Muscle of back (tissue), 11 donors: ENCODE measurements around the gene SIDT2. TPM values are rescaled to one million over a fixed set of nuclear protein-coding genes. Genes with fewer than 3 reads are reported as not detected.
A peak's percentile ranks its signal among the peaks of the same experiment; 100 is the strongest.

ENCODE experiments used
- DNase-seq, 3 donors: peaks; one replicate each; pipeline versions ENCODE4 v3.0.0 to v3.0.0-alpha.2; 2013
- polyA plus RNA-seq, 10 donors: library from polyadenylated mRNA; unstranded; fragments of 120-200 nt; gene quantifications; one replicate each; pipeline ENCODE4 v1.2.1, GENCODE V29; 2013; ENCODE audit not compliant: insufficient read length in 10 of 10

SIDT2 gene
- polyA plus RNA-seq, 10 donors = 23.0 to 42.5 (median 31.4) TPM

DNA sequence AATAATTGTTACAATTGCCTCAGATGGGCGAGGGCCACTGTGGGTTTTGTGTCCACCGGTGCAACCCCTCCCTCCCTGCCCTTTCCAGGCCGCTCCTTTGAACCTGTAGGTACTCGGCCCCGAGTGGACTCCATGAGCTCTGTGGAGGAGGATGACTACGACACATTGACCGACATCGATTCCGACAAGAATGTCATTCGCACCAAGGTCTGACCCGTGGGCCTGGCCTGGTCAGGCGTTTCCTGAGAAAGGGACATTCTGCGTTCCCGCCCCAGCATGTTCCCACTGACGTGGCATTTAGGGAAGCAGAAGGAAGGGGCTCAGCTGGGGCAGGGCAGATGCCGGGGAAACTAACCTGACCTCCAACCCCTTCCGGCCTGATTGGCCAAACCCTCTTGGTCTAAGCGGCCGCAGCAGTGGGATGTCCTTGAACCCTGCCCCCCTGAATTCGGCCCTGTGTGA is 10.1 kb downstream of the SIDT2 start:
- no peak for DNase-seq

GRCh38 chr11:117189191-117189940 is 10.8 kb downstream of the SIDT2 start:
- no peak for DNase-seq

GRCh38 chr11:117189941-117190544 is 11.5 kb downstream of the SIDT2 start:
- DNase-seq = no peak

GRCh38 chr11:117191680-117192400 is 13.3 kb downstream of the SIDT2 start:
- no peak for DNase-seq

DNA sequence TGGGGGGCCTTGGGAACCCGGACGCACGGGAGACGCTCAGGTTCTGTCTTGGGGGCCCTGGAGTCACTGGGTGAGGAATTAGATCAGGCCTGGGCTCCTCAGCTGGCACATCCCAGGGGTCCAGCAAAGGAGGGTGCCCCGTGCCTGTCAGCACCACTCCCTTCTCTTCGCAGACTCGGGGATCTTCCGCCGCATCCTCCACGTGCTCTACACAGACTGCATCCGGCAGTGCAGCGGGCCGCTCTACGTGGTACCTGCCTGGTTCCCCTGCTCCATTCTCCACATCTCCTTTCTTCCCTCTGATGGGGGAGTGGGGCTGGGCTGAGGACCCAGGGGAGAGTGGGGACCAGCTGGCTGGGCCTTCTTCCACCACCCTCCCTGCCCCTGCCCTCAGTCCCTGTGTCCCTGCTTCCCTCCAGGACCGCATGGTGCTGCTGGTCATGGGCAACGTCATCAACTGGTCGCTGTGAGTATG is 13.9 kb downstream of the SIDT2 start:
- DNase-seq = no peak

DNA sequence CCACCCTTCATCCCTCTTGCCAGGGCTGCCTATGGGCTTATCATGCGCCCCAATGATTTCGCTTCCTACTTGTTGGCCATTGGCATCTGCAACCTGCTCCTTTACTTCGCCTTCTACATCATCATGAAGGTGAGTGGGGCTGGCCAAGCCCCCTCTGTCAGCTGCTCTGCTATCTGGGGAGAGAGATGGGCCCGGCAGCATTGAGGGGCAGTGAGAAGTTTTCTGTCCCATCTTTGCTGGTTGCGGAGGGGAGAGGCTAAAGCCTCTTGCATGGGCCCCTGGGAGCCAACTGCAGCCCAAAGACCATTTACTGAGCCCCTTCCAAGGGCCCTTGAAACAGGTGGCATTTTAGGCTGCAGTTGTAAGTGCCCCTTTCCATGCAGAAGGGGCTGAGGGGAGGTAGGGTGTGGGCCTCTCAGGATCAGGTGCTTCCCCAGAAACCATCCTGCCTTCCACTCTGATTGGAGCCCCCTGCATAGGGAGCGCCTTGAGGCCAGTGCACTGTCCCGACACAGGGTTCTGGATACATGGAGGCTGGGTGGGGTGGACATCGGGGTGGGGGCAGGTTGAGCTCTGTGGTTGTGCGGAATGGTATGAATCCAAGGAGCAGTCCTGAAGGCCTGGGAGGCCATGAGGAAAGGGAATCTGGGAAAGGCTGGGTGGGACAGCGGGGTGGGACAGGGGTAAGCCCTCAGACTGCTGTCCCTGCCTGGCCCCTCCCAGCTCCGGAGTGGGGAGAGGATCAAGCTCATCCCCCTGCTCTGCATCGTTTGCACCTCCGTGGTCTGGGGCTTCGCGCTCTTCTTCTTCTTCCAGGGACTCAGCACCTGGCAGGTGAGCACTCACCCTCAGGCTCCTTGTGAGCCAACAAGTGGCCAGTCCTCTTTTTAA is 14.8 kb downstream of the SIDT2 start:
- no peak for DNase-seq

DNA sequence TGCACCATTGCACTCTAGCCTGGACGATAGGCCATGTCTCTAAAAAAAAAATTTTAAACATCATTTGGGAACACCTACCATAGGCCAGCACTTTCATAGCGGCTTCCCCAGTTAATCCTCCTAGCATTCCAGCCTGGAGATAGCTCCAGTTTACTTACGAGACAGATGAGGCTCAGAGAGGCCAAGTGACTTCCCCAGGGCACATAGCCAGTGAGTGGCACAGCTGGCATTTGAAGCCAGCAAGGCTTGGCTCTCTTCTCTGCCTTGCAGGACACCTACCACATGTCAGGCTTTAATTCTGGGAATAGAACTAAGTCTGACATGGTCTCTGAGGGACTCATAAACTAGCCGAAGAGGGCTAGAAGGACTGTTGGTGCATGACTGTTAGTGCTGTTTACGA is 15.7 kb downstream of the SIDT2 start:
- DNase-seq = no peak

DNA sequence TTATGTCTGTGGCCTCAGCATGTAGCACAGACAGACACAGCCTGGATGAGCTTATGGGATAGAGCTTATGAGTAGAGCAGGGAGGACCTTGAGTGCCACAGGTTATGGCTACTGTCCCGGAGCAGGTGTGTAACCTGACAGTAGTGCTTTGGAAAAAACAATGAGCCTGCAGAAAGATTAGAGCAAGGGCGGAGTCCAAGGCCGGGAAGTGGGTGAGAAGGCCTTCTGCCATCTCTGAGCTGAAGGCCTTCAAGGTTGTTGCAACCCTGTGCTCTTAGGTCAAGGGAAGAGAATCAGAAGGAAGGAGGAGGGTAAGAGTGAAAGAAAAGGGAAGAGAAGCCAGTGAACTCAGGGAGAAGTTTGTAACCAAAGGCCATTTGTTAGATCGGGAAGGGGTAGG is 16.7 kb downstream of the SIDT2 start:
- DNase-seq = no peak

DNA sequence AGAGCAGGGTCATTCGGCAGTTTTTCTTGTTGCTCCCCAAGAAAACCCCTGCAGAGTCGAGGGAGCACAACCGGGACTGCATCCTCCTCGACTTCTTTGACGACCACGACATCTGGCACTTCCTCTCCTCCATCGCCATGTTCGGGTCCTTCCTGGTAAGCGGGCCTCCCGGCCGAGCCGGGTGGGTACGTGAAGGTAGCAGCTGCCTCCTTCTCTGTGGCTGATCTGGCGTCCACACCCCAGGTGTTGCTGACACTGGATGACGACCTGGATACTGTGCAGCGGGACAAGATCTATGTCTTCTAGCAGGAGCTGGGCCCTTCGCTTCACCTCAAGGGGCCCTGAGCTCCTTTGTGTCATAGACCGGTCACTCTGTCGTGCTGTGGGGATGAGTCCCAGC is 17.2 kb downstream of the SIDT2 start:
- no peak for DNase-seq

DNA sequence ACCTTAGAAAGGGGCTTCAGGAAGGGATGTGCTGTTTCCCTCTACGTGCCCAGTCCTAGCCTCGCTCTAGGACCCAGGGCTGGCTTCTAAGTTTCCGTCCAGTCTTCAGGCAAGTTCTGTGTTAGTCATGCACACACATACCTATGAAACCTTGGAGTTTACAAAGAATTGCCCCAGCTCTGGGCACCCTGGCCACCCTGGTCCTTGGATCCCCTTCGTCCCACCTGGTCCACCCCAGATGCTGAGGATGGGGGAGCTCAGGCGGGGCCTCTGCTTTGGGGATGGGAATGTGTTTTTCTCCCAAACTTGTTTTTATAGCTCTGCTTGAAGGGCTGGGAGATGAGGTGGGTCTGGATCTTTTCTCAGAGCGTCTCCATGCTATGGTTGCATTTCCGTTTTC is 18.5 kb downstream of the SIDT2 start:
- no peak for DNase-seq

DNA sequence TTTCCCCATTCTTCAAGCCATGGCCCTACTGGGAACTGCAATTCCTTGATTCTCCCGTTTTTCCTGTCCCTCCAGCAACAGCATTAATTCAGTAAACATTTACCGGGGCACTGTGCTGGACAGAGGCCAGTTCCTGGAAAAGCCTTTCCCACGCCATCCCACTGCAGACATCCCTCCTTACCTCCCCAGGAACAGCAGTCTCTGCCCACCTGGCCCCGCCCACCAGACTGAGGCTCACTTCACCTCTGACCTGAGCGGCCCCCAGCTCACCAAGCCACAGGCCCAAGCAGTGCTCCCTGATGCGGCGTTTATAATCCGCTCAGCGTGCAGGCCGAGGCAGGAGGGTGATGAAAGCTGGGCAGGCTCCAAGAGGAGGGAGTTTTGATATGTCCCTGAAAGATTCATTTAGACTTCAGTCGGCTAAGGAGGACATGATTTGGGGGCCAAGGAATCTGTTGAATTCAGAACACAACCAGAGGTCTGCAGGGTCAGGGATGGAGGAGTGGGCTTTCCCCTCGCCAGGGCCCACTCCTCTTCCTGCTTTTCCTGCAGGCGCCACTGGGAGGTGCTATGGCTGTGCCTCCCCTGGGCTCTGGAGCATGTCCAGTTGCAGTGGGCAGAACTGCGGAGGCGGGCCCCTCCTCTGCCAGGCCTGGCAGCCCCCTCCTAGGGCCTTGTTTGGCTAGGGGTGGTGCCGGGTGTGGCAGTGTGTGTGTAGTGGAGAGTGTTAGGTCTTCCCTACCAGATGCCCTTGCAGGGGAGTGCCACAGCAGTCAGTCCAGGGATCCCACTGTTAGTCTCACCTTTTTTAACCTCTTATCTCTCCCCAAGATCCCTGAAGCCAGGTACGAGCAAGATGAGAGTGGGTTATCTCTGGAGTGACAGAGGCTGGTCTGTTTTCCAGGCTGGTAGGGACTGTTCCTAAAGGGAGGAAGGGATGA is 19.2 kb downstream of the SIDT2 start:
- no peak for DNase-seq

DNA sequence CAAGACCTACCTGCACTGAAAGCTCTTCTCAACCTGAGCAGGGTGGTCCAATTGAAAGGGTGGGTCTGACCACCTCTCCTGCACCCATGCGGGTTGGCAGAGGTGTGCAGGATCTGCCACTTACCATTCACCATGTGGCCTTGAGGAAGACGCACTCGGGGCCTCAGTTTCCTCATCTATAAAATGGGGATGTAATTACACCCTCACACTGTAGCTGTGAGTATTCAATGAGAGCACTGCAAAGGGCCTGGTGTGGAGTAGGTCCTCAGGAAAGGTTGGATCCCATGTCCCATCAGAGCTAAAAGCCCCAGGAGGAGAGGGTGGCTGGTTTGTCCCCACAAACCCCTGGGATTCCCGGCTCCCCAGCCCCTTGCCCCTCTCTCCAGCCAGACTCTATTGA is 20.1 kb downstream of the SIDT2 start:
- no peak for DNase-seq

GRCh38 chr11:117199053-117199915 is 20.7 kb downstream of the SIDT2 start, which contains the start of gene TAGLN:
Gene TAGLN (plus strand): TSS chr11:117199370. CDS start chr11:117203014, 3,644 bp downstream.
- DNase-seq = peak; percentile 72 to 95 (median 87)

DNA sequence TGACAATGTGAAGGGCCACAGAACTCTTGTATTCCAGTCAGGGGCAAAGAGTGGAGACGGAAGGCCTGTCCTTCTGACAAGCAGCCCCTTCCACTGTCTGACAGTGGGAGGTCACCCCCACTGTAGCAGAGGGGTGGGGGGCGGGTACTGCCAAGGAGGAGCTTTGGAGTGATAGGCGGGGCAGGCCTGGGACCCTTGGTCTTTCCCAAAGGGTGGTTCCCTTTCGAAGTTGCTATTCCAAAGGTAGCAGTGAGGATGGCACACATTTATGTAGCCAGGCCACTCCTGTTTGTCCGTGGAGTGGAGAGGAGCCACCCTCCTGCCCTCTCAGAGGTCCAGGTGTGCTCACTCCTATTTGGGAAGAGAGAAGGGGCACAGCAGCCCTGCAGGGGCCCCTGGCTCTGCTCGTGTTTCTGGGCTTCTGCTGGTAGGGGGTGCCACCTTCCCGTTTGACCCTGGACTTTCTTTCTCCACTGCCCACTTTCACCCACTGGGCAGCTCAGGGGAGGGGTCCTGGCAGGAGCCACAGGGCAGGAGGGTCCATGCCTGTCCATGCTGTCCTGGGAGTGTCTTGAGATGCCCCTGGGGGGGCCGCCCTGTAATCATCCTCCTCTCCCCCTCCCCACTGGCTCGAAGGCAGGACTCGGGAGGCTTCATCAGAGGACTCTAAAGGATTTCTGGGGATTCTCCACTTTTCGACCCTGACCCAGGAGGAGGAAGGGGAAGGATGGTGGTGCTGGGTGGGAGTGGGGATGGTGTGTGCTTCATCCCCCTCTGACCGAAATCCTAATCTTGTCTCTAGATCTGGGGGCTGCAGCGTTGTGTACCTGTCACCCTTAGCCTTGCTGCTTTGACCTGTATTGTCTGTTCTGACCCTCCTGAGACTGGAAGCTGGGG is 21.6 kb downstream of the SIDT2 start:
- DNase-seq = no peak

GRCh38 chr11:117200813-117201657 is 22.5 kb downstream of the SIDT2 start:
- DNase-seq = no peak

DNA sequence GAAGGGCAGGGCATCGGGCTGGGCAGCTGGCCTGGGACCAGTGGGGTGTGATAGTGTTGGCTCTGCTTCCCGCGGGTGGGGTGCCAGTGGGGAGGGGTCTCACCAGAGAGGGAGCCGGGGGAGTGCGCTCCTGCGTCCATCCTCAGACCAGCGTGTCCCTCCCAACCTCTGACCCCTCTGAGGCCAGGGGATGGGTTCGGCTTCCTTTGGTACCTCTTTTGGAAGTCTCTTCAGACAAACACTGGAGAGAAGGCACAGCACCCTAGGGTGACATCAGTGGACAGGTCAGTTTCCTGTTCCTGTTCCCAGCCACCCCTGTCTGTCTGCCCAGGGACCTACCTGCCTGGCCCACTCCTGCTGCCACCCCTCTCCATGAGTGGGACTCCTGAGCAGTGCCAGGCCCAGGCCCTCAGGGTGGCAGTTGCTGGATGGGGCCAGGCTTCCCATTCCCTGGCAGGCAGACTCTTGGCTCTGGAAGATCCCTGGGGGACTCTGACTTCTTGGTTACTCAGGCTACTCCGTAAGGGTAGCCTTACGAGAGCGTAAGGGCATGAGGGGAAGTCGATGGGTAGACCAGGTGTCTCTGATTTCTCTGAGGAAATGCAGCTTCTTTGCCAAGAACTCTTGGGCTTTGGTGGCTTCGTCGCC is 23.2 kb downstream of the SIDT2 start:
- no peak for DNase-seq
